ENCODE results near the gene NXPH3. TPM values are rescaled to one million over a fixed set of nuclear protein-coding genes. Genes with fewer than 3 reads are reported as not detected.

The NXPH3 gene
- total RNA-seq, 2 experiments from 2014 or later: not detected

GRCh38 chr17:49596613-49597244 is 21.1 kb downstream of the NXPH3 start:
- no peak overlapping the region for H3K27ac Mint-ChIP-seq
- CTCF ChIA-PET: interaction anchor here (1.9 kb wide), 1 partner anchor 26 kb away, joined by 6 read pairs; no protein-coding TSS in a partner anchor

GRCh38 chr17:49597436-49597835 is 21.8 kb downstream of the NXPH3 start:
- CTCF ChIA-PET: interaction anchor here (0.6 to 1.9 kb wide), 2 partner anchors 27 to 93 kb away, joined by 3 to 6 read pairs; no protein-coding TSS in a partner anchor
- DNase-seq: no peak
- POLR2A ChIA-PET: interaction anchor here (1.2 to 1.4 kb wide), 2 partner anchors 21 to 28 kb away, joined by 4 read pairs; no protein-coding TSS in a partner anchor
- Mint-ChIP-seq H3K36me3 (ENCODE audit: low read depth) (peaks cover 41% of the 10 kb centered on the region), H3K27me3 (no peaks in the 10 kb centered on the region), H3K4me1 (peaks cover 2% of the 10 kb centered on the region), H3K27ac (no peak overlapping the region), H3K9me3 (no peaks in the 10 kb centered on the region), H3K4me3 (no peak overlapping the region)

More at GRCh38 chr17:49596613-49597244, 21.1 kb downstream of the NXPH3 start:
- H3K4me3 Mint-ChIP-seq: no peak overlapping the region
- H3K36me3 Mint-ChIP-seq (ENCODE audit: low read depth): peaks cover 41% of the 10 kb centered on the region
- POLR2A ChIA-PET: interaction anchor here (1.3 to 1.4 kb wide), 2 partner anchors 27 to 78 kb away, joined by 3 to 4 read pairs; no protein-coding TSS in a partner anchor
- no peak for DNase-seq
- no peaks in the 10 kb centered on the region for H3K9me3 Mint-ChIP-seq
- peaks cover 2% of the 10 kb centered on the region for H3K4me1 Mint-ChIP-seq
- H3K27me3 Mint-ChIP-seq: no peaks in the 10 kb centered on the region

- POLR2A ChIA-PET: interaction anchor here (1.2 to 1.4 kb wide), 2 partner anchors 20 to 28 kb away, joined by 4 read pairs; no protein-coding TSS in a partner anchor
- peaks cover 43% of the 10 kb centered on the region for H3K36me3 Mint-ChIP-seq (ENCODE audit: low read depth)
- no peak for DNase-seq
- CTCF ChIA-PET: interaction anchor here (0.6 to 1.9 kb wide), 2 partner anchors 28 to 93 kb away, joined by 3 to 6 read pairs; no protein-coding TSS in a partner anchor
- no peak overlapping the region for H3K4me3 Mint-ChIP-seq
- no peaks in the 10 kb centered on the region for H3K9me3 Mint-ChIP-seq
- H3K27me3 Mint-ChIP-seq: no peaks in the 10 kb centered on the region
- H3K27ac Mint-ChIP-seq: no peak overlapping the region
- peaks cover 8% of the 10 kb centered on the region for H3K4me1 Mint-ChIP-seq
These were observed 22.4 kb downstream of the NXPH3 start for GRCh38 chr17:49597928-49598655.

- POLR2A ChIA-PET: no interaction called here
- CTCF ChIA-PET: no interaction called here
- no peak for DNase-seq
- Mint-ChIP-seq H3K27me3 (no peaks in the 10 kb centered on the region), H3K4me1 (peaks cover 10% of the 10 kb centered on the region), H3K36me3 (ENCODE audit: low read depth) (peaks cover 46% of the 10 kb centered on the region), H3K9me3 (no peaks in the 10 kb centered on the region), H3K4me3 (no peak overlapping the region), H3K27ac (no peak overlapping the region)
These were observed 23.2 kb downstream of the NXPH3 start for GRCh38 chr17:49598918-49599317.

GRCh38 chr17:49600949-49601348 is 25.3 kb downstream of the NXPH3 start:
- no peaks in the 10 kb centered on the region for H3K27me3 Mint-ChIP-seq
- H3K4me3 Mint-ChIP-seq: no peak overlapping the region
- ChIA-PET CTCF (interaction anchor here (0.9 to 1.3 kb wide), 3 partner anchors 10 to 163 kb away, joined by 3 read pairs; partner anchors contain the start of gene FAM117A), POLR2A (no interaction called here)
- DNase-seq: no peak
- H3K4me1 Mint-ChIP-seq: peaks cover 10% of the 10 kb centered on the region
- H3K9me3 Mint-ChIP-seq: no peaks in the 10 kb centered on the region
- H3K27ac Mint-ChIP-seq: no peak overlapping the region
- peaks cover 50% of the 10 kb centered on the region for H3K36me3 Mint-ChIP-seq (ENCODE audit: low read depth)

- no peak overlapping the region for H3K4me3 Mint-ChIP-seq
- no peak overlapping the region for H3K27ac Mint-ChIP-seq
- H3K4me1 Mint-ChIP-seq: peaks cover 8% of the 10 kb centered on the region
- peaks cover 47% of the 10 kb centered on the region for H3K36me3 Mint-ChIP-seq (ENCODE audit: low read depth)
- CTCF ChIA-PET: interaction anchor here (0.9 to 1.4 kb wide), 2 partner anchors 46 to 94 kb away, joined by 3 to 4 read pairs; no protein-coding TSS in a partner anchor
- DNase-seq: no peak
- no peaks in the 10 kb centered on the region for H3K27me3 Mint-ChIP-seq
- POLR2A ChIA-PET: no interaction called here
- no peaks in the 10 kb centered on the region for H3K9me3 Mint-ChIP-seq
These were observed 27.1 kb downstream of the NXPH3 start for GRCh38 chr17:49602783-49603182.

GRCh38 chr17:49603238-49603637 is 27.6 kb downstream of the NXPH3 start:
- ChIA-PET POLR2A (interaction anchor here (0.6 kb wide), 1 partner anchor 8 kb away, joined by 6 read pairs; no protein-coding TSS in a partner anchor), CTCF (interaction anchor here (0.9 to 1.4 kb wide), 2 partner anchors 46 to 93 kb away, joined by 3 to 4 read pairs; no protein-coding TSS in a partner anchor)
- Mint-ChIP-seq H3K27me3 (no peaks in the 10 kb centered on the region), H3K27ac (no peak overlapping the region), H3K36me3 (ENCODE audit: low read depth) (peaks cover 45% of the 10 kb centered on the region), H3K4me1 (peaks cover 8% of the 10 kb centered on the region), H3K9me3 (no peaks in the 10 kb centered on the region), H3K4me3 (no peak overlapping the region)
- no peak for DNase-seq

- no peaks in the 10 kb centered on the region for H3K9me3 Mint-ChIP-seq
- peaks cover 8% of the 10 kb centered on the region for H3K4me1 Mint-ChIP-seq
- ChIA-PET POLR2A (interaction anchor here (0.6 kb wide), 1 partner anchor 9 kb away, joined by 6 read pairs; no protein-coding TSS in a partner anchor), CTCF (interaction anchor here (1.4 kb wide), 1 partner anchor 47 kb away, joined by 4 read pairs; no protein-coding TSS in a partner anchor)
- no peak for DNase-seq
- H3K27me3 Mint-ChIP-seq: no peaks in the 10 kb centered on the region
- peaks cover 43% of the 10 kb centered on the region for H3K36me3 Mint-ChIP-seq (ENCODE audit: low read depth)
- H3K4me3 Mint-ChIP-seq: no peak overlapping the region
- no peak overlapping the region for H3K27ac Mint-ChIP-seq
These were observed 28.0 kb downstream of the NXPH3 start for GRCh38 chr17:49603720-49604119.

GRCh38 chr17:49604314-49604869 is 28.7 kb downstream of the NXPH3 start:
- Mint-ChIP-seq H3K4me1 (peaks cover 8% of the 10 kb centered on the region), H3K4me3 (no peak overlapping the region), H3K27ac (no peak overlapping the region), H3K27me3 (no peaks in the 10 kb centered on the region), H3K9me3 (no peaks in the 10 kb centered on the region), H3K36me3 (ENCODE audit: low read depth) (peaks cover 46% of the 10 kb centered on the region)
- ChIA-PET POLR2A (no interaction called here), CTCF (interaction anchor here (0.6 kb wide), 1 partner anchor 968 kb away, joined by 3 read pairs; no protein-coding TSS in a partner anchor)
- no peak for DNase-seq

GRCh38 chr17:49610883-49611584 is 35.4 kb downstream of the NXPH3 start:
- Mint-ChIP-seq H3K4me1 (peaks cover 2% of the 10 kb centered on the region), H3K27ac (no peak overlapping the region), H3K9me3 (no peaks in the 10 kb centered on the region), H3K4me3 (no peak overlapping the region), H3K36me3 (ENCODE audit: low read depth) (peaks cover 41% of the 10 kb centered on the region), H3K27me3 (no peaks in the 10 kb centered on the region)
- POLR2A ChIA-PET: no interaction called here
- no peak for DNase-seq
- CTCF ChIA-PET: interaction anchor here (0.9 to 1.0 kb wide), 2 partner anchors 10 to 53 kb away, joined by 3 read pairs; no protein-coding TSS in a partner anchor

GRCh38 chr17:49612726-49613125 is 37.1 kb downstream of the NXPH3 start:
- H3K27ac Mint-ChIP-seq: no peak overlapping the region
- ChIA-PET CTCF (interaction anchor here (0.6 kb wide), 1 partner anchor 43 kb away, joined by 4 read pairs; no protein-coding TSS in a partner anchor), POLR2A (no interaction called here)
- DNase-seq: no peak
- H3K9me3 Mint-ChIP-seq: no peaks in the 10 kb centered on the region
- peaks cover 42% of the 10 kb centered on the region for H3K36me3 Mint-ChIP-seq (ENCODE audit: low read depth)
- no peak overlapping the region for H3K4me3 Mint-ChIP-seq
- H3K4me1 Mint-ChIP-seq: peaks cover 8% of the 10 kb centered on the region
- H3K27me3 Mint-ChIP-seq: no peaks in the 10 kb centered on the region

- ChIA-PET CTCF (interaction anchor here (0.6 kb wide), 1 partner anchor 43 kb away, joined by 4 read pairs; no protein-coding TSS in a partner anchor), POLR2A (no interaction called here)
- H3K4me1 Mint-ChIP-seq: peaks cover 14% of the 10 kb centered on the region
- peaks cover 43% of the 10 kb centered on the region for H3K36me3 Mint-ChIP-seq (ENCODE audit: low read depth)
- H3K4me3 Mint-ChIP-seq: no peak overlapping the region
- no peaks in the 10 kb centered on the region for H3K9me3 Mint-ChIP-seq
- DNase-seq: no peak
- H3K27me3 Mint-ChIP-seq: no peaks in the 10 kb centered on the region
- no peak overlapping the region for H3K27ac Mint-ChIP-seq
These were observed 37.6 kb downstream of the NXPH3 start for GRCh38 chr17:49613182-49613800.

Data from activated CD4-positive, alpha-beta memory T cell treated with anti-CD3 and anti-CD28 coated beads, Interleukin-2, amount 10 ng/mL, durations not matched to agents 7 days and 5 days (primary cell).